ENCODE results near the gene RAB31. TPM values are rescaled to one million over a fixed set of nuclear protein-coding genes. Genes with fewer than 3 reads are reported as not detected.

RAB31 gene
- total and polyA plus RNA-seq, 2 of the 13 experiments (the other 11 are each of a cell fraction or from before 2014, with no cell fraction given), result 1.1 to 1.7 TPM

- TF ChIP-seq AKAP8 (CRISPR knock-in tag; IDR thresholded peaks at IDR 0.05) (no peak), RCOR2 (CRISPR knock-in tag; IDR thresholded peaks at IDR 0.05) (peak; percentile 53; the same call in 1 of the 2 replicates), ZNF878 (CRISPR knock-in tag; IDR thresholded peaks at IDR 0.05) (0 out of 2 replicates have a peak, but pooled peaks have one; percentile 52), ZNF614 (CRISPR knock-in tag; IDR thresholded peaks at IDR 0.05; ENCODE audit: borderline replicate concordance) (peak; percentile 51; the same call in 1 of the 2 replicates), ZNF414 (CRISPR knock-in tag; IDR thresholded peaks at IDR 0.05) (no peak), POGZ (CRISPR knock-in tag; IDR thresholded peaks at IDR 0.05) (0 out of 2 replicates have a peak, but pooled peaks have one; percentile 17), HMG20B (CRISPR knock-in tag; conservative IDR thresholded peaks at IDR 0.05) (peak; percentile 71), HNF1A (IDR thresholded peaks at IDR 0.05; ENCODE audit: low read depth) (no peak), HNF1A (CRISPR knock-in tag; IDR thresholded peaks at IDR 0.05; ENCODE audit: borderline replicate concordance) (peak; percentile 16; the same call in 1 of the 2 replicates), ZNF136 (CRISPR knock-in tag; IDR thresholded peaks at IDR 0.05; ENCODE audit: low read depth) (no peak), YEATS4 (CRISPR knock-in tag; IDR thresholded peaks at IDR 0.05; ENCODE audit: borderline replicate concordance) (peak; percentile 65; the same call in 1 of the 2 replicates), NFKBIZ (CRISPR knock-in tag; IDR thresholded peaks at IDR 0.05) (peak; percentile 84; the same call in 1 of the 2 replicates), MAFG (CRISPR knock-in tag; IDR thresholded peaks at IDR 0.05) (no peak), FOXA3 (CRISPR knock-in tag; IDR thresholded peaks at IDR 0.05) (peak; percentile 84), ZNF674 (CRISPR knock-in tag; IDR thresholded peaks at IDR 0.05; ENCODE audit: low read depth) (no peak), SATB2 (CRISPR knock-in tag; IDR thresholded peaks at IDR 0.05) (peak; percentile 64; the same call in 1 of the 2 replicates), MIXL1 (CRISPR knock-in tag; IDR thresholded peaks at IDR 0.05) (0 out of 2 replicates have a peak, but pooled peaks have one; percentile 53), RBAK (CRISPR knock-in tag; IDR thresholded peaks at IDR 0.05) (peak; percentile 91), ZMAT3 (CRISPR knock-in tag; conservative IDR thresholded peaks at IDR 0.05) (0 out of 2 replicates have a peak, but pooled peaks have one; percentile 33), HNRNPLL (IDR thresholded peaks at IDR 0.05; ENCODE audit: low read depth, low read length, poor library complexity, severe bottlenecking) (no peak)
- TF ChIP-seq, protein P1, sequence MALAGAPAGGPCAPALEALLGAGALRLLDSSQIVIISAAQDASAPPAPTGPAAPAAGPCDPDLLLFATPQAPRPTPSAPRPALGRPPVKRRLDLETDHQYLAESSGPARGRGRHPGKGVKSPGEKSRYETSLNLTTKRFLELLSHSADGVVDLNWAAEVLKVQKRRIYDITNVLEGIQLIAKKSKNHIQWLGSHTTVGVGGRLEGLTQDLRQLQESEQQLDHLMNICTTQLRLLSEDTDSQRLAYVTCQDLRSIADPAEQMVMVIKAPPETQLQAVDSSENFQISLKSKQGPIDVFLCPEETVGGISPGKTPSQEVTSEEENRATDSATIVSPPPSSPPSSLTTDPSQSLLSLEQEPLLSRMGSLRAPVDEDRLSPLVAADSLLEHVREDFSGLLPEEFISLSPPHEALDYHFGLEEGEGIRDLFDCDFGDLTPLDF (CRISPR knock-in tag; IDR thresholded peaks at IDR 0.05), result 0 out of 2 replicates have a peak, but pooled peaks have one; percentile 23
Observed at GRCh38 chr18:9854801-9855676, 146.9 kb downstream of the RAB31 start (continued).
